K562 (cell line): Measurements from ENCODE around the gene RAB5B. TPM values are rescaled to one million over a fixed set of nuclear protein-coding genes. Genes with fewer than 3 reads are reported as not detected.

Source experiments
- ATAC-seq: fragments of 200-7000 bp; cut with Tn5 transposase; 3 replicates; pipeline ENCODE4 v1.9.1; 2020; ENCODE audit warnings: moderate library complexity
- BruUV-seq: library from RNA; stranded (reverse); fragments of 400-500 nt; replicated peaks from 2 replicates; lab custom pipeline; 2021; lab: Mats Ljungman, UMichigan
- CTCF ChIA-PET: fragments of 300-600 bp; formaldehyde crosslinking; extraction: SDS; loops from one replicate; lab custom pipeline; 2021; ENCODE audit warnings: low intra/inter-chr PET ratio; lab: Yijun Ruan, JAX
- POLR2A ChIA-PET: fragments of 300-600, 350-650 bp; sonication (Branson Sonifier 250); formaldehyde crosslinking; extraction: SDS; loops from one replicate; lab custom pipeline; 2021; ENCODE audit warnings: antibody characterized with exemption, inconsistent platforms; lab: Yijun Ruan, JAX
- DNase-seq, 4 experiments: peaks; one replicate each; pipeline versions ENCODE4 v3.0.0 to v3.0.0-alpha.2; 2011 to 2018; ENCODE audit warnings: low spot score in 3 of 4, mixed read lengths in 3 of 4; ENCODE audit errors: extremely low read depth in 1 of 4
- FAIRE-seq: peaks from 2 replicates; lab custom pipeline; 2011; peaks lifted over from hg19 to GRCh38; lab: Jason Lieb, UNC
- H2AFZ ChIP-seq: 2 replicates; pipeline ENCODE4 v1.6.0; 2011; ENCODE audit warnings: low read depth, low read length, control low read depth, inconsistent platforms
- H3K27ac ChIP-seq: fragments of 200-600 bp; 3 replicates; pipeline ENCODE4 v1.8.0; 2011; ENCODE audit warnings: low read depth, mild to moderate bottlenecking, control low read depth, inconsistent platforms, low read length, moderate library complexity, mixed read lengths; ENCODE audit errors: extremely low read depth
- H3K27me3 ChIP-seq, 2 experiments: fragments of 300-600 bp in 1 of 2; 2 replicates in 1 of 2; 3 replicates in 1 of 2; pipeline versions ENCODE4 v1.6.0 to v1.8.0; 2011; ENCODE audit warnings: inconsistent platforms in 2 of 2, low read length in 2 of 2, mild to moderate bottlenecking in 1 of 2, mixed read lengths in 1 of 2, moderate library complexity in 1 of 2; ENCODE audit not compliant: control insufficient read depth in 2 of 2, insufficient read depth in 2 of 2
- H3K36me3 ChIP-seq: fragments of 300-600 bp; 3 replicates; pipeline ENCODE4 v1.8.0; 2011; ENCODE audit warnings: mild to moderate bottlenecking, low read length, inconsistent platforms; ENCODE audit not compliant: control insufficient read depth, insufficient read depth
- H3K4me1 ChIP-seq, 2 experiments: fragments of 200-600 bp in 1 of 2; replicated peaks in 1 of 2; 2 replicates in 1 of 2; 3 replicates in 1 of 2; pipeline versions ENCODE4 v1.5.1 to v1.8.0; 2011; ENCODE audit warnings: inconsistent platforms in 2 of 2, low read length in 2 of 2, mild to moderate bottlenecking in 1 of 2, mixed read lengths in 1 of 2, moderate library complexity in 1 of 2; ENCODE audit not compliant: control insufficient read depth in 2 of 2, insufficient read depth in 2 of 2
- H3K4me2 ChIP-seq: 2 replicates; pipeline ENCODE4 v1.6.1; 2011; ENCODE audit warnings: low read length, control low read depth, inconsistent platforms, mixed read lengths; ENCODE audit not compliant: insufficient read depth
- H3K4me3 ChIP-seq: fragments of 200-600 bp; sonication (generic), shearing (Covaris generic); 2 replicates; pipeline ENCODE4 v1.5.1; 2016; ENCODE audit warnings: control low read depth, inconsistent platforms
- H3K79me2 ChIP-seq: fragments of 200-600 bp; 3 replicates; pipeline ENCODE4 v1.8.0; 2011; ENCODE audit warnings: low read length, inconsistent platforms; ENCODE audit not compliant: control insufficient read depth, insufficient read depth
- H3K9ac ChIP-seq, 2 experiments: 2 replicates each; pipeline versions ENCODE4 v1.6.0 to v1.6.1; 2011; ENCODE audit warnings: low read depth in 2 of 2, low read length in 2 of 2, control low read depth in 1 of 2, inconsistent platforms in 1 of 2, mild to moderate bottlenecking in 1 of 2, mixed read lengths in 1 of 2; ENCODE audit not compliant: insufficient read depth in 1 of 2
- H3K9me1 ChIP-seq: one replicate; pipeline ENCODE4 v1.6.0; 2011; ENCODE audit warnings: inconsistent platforms, mild to moderate bottlenecking, low read length, moderate library complexity; ENCODE audit not compliant: control insufficient read depth, insufficient read depth
- H3K9me3 ChIP-seq: replicated peaks from 2 replicates; pipeline ENCODE4 v1.5.1; 2011; ENCODE audit warnings: low read depth, low read length, inconsistent platforms; ENCODE audit not compliant: control insufficient read depth, insufficient read depth
- H4K20me1 ChIP-seq: replicated peaks from 2 replicates; pipeline ENCODE4 v1.6.1; 2011; ENCODE audit warnings: low read length, inconsistent platforms, mixed read lengths; ENCODE audit not compliant: control insufficient read depth, insufficient read depth
- ARID1B ChIP-seq: fragments of 450-650 bp; IDR thresholded peaks from 2 replicates; pipeline ENCODE4 v1.6.1; 2016; ENCODE audit warnings: antibody characterized with exemption, mild to moderate bottlenecking, inconsistent platforms
- CBFA2T3 ChIP-seq: fragments of 450-650 bp; IDR thresholded peaks from 2 replicates; pipeline ENCODE4 v1.6.1; 2017
- CC2D1A ChIP-seq: fragments of 450-650 bp; IDR thresholded peaks from 2 replicates; pipeline ENCODE4 v1.6.1; 2017; ENCODE audit warnings: mild to moderate bottlenecking
- CCNT2 ChIP-seq: IDR thresholded peaks from 2 replicates; pipeline ENCODE4 v1.6.1; 2011; ENCODE audit warnings: borderline replicate concordance, low read depth, mild to moderate bottlenecking, moderate library complexity, mixed read lengths, low read length; ENCODE audit not compliant: insufficient read length; ENCODE audit errors: extremely low read depth
- CTBP1 ChIP-seq: fragments of 450-650 bp; IDR thresholded peaks from 2 replicates; pipeline ENCODE4 v1.6.1; 2016; ENCODE audit warnings: borderline replicate concordance
- DMBX1 ChIP-seq: fragments of 250-450 bp; sonication (Bioruptor Pico); IDR thresholded peaks from 2 replicates; pipeline ENCODE4 v1.8.0; 2022; ENCODE audit warnings: inconsistent platforms, mild to moderate bottlenecking, moderate library complexity, borderline replicate concordance
- DPF2 ChIP-seq: fragments of 450-650 bp; IDR thresholded peaks from 2 replicates; pipeline ENCODE4 v1.6.1; 2016
- EP400 ChIP-seq: fragments of 450-650 bp; IDR thresholded peaks from 2 replicates; pipeline ENCODE4 v1.6.1; 2017; ENCODE audit warnings: antibody characterized with exemption, mild to moderate bottlenecking, moderate library complexity
- FOXA3 ChIP-seq, 2 experiments: fragments of 450-650 bp in 1 of 2; sonication (generic) in 1 of 2; formaldehyde crosslinking; IDR thresholded peaks in 1 of 2; conservative IDR thresholded peaks in 1 of 2; 2 replicates each; pipeline versions ENCODE4 v1.4.0 to v1.8.0; 2020 to 2022; ENCODE audit warnings: mild to moderate bottlenecking in 2 of 2, missing genetic modification reagents in 1 of 2
- HDAC1 ChIP-seq, 2 experiments: fragments of 450-650 bp; IDR thresholded peaks; 2 replicates each; pipeline ENCODE4 v1.6.1; 2016 to 2017; ENCODE audit warnings: inconsistent platforms in 1 of 2, mild to moderate bottlenecking in 1 of 2, moderate library complexity in 1 of 2
- ILK ChIP-seq: fragments of 450-650 bp; IDR thresholded peaks from 2 replicates; pipeline ENCODE4 v1.6.1; 2016; ENCODE audit warnings: missing genetic modification characterization, low read depth, mild to moderate bottlenecking, missing compliant biosample characterization, moderate library complexity, borderline replicate concordance
- KDM1A ChIP-seq, 2 experiments: fragments of 450-650 bp; IDR thresholded peaks; 2 replicates each; pipeline ENCODE4 v1.6.1; 2016; ENCODE audit warnings: mild to moderate bottlenecking in 2 of 2
- PURB ChIP-seq: sonication (generic); formaldehyde crosslinking; IDR thresholded peaks from 2 replicates; pipeline ENCODE4 v1.9.0; 2021; ENCODE audit warnings: low read depth, mild to moderate bottlenecking, missing genetic modification reagents
- RCOR1 ChIP-seq, 2 experiments: IDR thresholded peaks; 2 replicates each; pipeline ENCODE4 v1.6.1; 2012; ENCODE audit warnings: low read depth in 2 of 2, low read length in 2 of 2, borderline replicate concordance in 1 of 2, improper control_type of control experiment in 1 of 2
- SAFB2 ChIP-seq: fragments of 200-400 bp; formaldehyde crosslinking; IDR thresholded peaks from 2 replicates; pipeline ENCODE4 v1.6.1; 2018; ENCODE audit warnings: borderline replicate concordance, low read length, low read depth, moderate library complexity; ENCODE audit not compliant: severe bottlenecking
- SMARCA4 ChIP-seq: fragments of 450-650 bp; IDR thresholded peaks from 2 replicates; pipeline ENCODE4 v1.6.1; 2016
- SMARCE1 ChIP-seq: fragments of 450-650 bp; IDR thresholded peaks from 2 replicates; pipeline ENCODE4 v1.7.1; 2016; ENCODE audit warnings: mild to moderate bottlenecking
- STAT5A ChIP-seq: IDR thresholded peaks from 2 replicates; pipeline ENCODE4 v1.6.1; 2012; ENCODE audit warnings: low read length, inconsistent platforms, borderline replicate concordance
- STAT5B ChIP-seq: fragments of 250-450 bp; sonication (Bioruptor Pico); IDR thresholded peaks from 2 replicates; pipeline ENCODE4 v1.8.0; 2021; ENCODE audit warnings: mild to moderate bottlenecking, inconsistent platforms
- TRIM24 ChIP-seq, 2 experiments: fragments of 450-650 bp; IDR thresholded peaks; 2 replicates each; pipeline ENCODE4 v1.6.1; 2016
- ZBED1 ChIP-seq: IDR thresholded peaks from 2 replicates; pipeline ENCODE4 v1.6.1; 2014
- ZBTB8A ChIP-seq: fragments of 450-650 bp; IDR thresholded peaks from 2 replicates; pipeline ENCODE4 v1.6.1; 2018; ENCODE audit warnings: mild to moderate bottlenecking, moderate library complexity; ENCODE audit not compliant: partially characterized antibody
- WGBS: fragments of 100-300 bp; shearing (Covaris generic); methylation state at CpG from one replicate; pipeline ENCODE4 v1.1.6; 2016; ENCODE audit warnings: low coverage, mixed read lengths; ENCODE audit not compliant: insufficient coverage; ENCODE audit errors: missing lambda C conversion rate; 5-methylcytosine and 5-hydroxymethylcytosine counted together
- in situ Hi-C: fragments of 300-500 bp; cut with MboI; formaldehyde crosslinking; loops from 4 replicates; pipeline ENCODE4 v1.15.0; 2018; ENCODE audit warnings: inconsistent platforms, mixed read lengths
- intact Hi-C: fragments of 100-400 bp; cut with micrococcal nuclease; formaldehyde crosslinking; loops from 2 replicates; pipeline ENCODE4 v1.14.2; 2022
- polyA plus RNA-seq, 8 experiments: library from polyadenylated mRNA; depleted of rRNA in 4 of 8; stranded (reverse) in 5 of 8; unstranded in 3 of 8; fragments of >200 nt; fragmentation: Nextera tagmentation in 2 of 8; fragmentation: Illumina TruSeq in 1 of 8; extraction: Ambion mirVana in 2 of 8; extraction: Trizol in 1 of 8; gene quantifications; 2 replicates each; pipeline versions ENCODE4 v1.2.1 to v1.2.3, GENCODE V29; 2011 to 2014; ENCODE audit warnings: inconsistent platforms in 1 of 8, missing spikeins in 1 of 8
- total RNA-seq, 7 experiments: library from RNA; depleted of rRNA in 6 of 7; stranded (reverse); fragments of >200 nt in 6 of 7; fragmentation: Illumina TruSeq in 2 of 7; extraction: Trizol in 2 of 7; gene quantifications; 2 replicates each; pipeline versions ENCODE4 v1.2.1 to v1.2.3, GENCODE V29; 2011 to 2021; ENCODE audit warnings: low replicate concordance in 1 of 7
- TF ChIP-seq, protein P1 (sequence below): fragments of 450-650 bp; formaldehyde crosslinking; IDR thresholded peaks from 2 replicates; pipeline ENCODE4 v1.4.0; 2022; ENCODE audit warnings: missing genetic modification characterization
- TF ChIP-seq, protein P2 (sequence below): fragments of 450-650 bp; formaldehyde crosslinking; IDR thresholded peaks from 2 replicates; pipeline ENCODE4 v1.4.0; 2020; ENCODE audit warnings: mild to moderate bottlenecking

RAB5B gene
- total and polyA plus RNA-seq, 9 of the 15 experiments (the other 6 are each of a cell fraction or from before 2014, with no cell fraction given), result 6.8 to 73.8 (median 25.2) TPM

DNA sequence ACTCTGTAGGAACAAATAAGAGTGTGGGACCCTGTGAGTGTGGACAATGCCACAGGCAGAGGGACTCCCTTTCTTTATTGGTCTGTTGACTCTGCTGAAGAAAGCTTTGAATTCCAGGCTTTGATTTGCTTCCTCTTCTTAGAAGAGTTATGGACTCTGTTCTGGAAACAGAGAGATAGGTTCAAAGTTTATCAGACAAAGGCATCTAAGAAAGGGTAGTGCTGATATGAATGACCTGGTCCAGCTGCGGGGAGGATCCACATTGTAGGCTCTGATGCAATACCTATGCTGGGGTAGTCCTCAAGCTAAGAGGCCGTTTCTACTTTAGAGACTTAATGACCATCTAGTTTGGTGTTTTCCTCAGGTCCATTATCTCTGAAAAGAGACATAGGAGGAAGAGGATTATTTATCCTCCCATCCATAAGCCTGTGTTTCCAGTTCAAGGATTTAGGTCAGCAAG is 36.3 kb downstream of the RAB5B start:
- POLR2A ChIA-PET, result interaction anchor here (0.7 to 3.7 kb wide), 6 partner anchors 10 to 203 kb away, joined by 3 to 28 read pairs (median 4); partner anchors contain the start of gene IKZF4
- Histone ChIP-seq H3K27ac (no peak overlapping the region), H3K36me3 (peaks cover 3% of the 10 kb centered on the region; the same call in 1 of the 3 replicates), H3K4me2 (no peak overlapping the region; the same call in 1 of the 2 replicates), H3K4me3 (no peak overlapping the region), H3K9me1 (no peaks in the 10 kb centered on the region), H3K9me3 (no peaks in the 10 kb centered on the region), H3K27me3 (no peaks in the 10 kb centered on the region), H3K4me1 (peaks cover 11 to 34% of the 10 kb centered on the region in 2 experiments), H3K9ac (no peak overlapping the region), H3K79me2 (no peaks in the 10 kb centered on the region), H2AFZ (no peak overlapping the region), H4K20me1 (no peaks in the 10 kb centered on the region)
- FAIRE-seq (no peak), DNase-seq (peak; percentile 37 to 53 (median 42)), ATAC-seq (peak; percentile 38)
- 0% methylated on average over 2 of the region's 2 CpGs for WGBS
- in situ Hi-C loops, result no loop called here
- TSS peak; percentile 53 for BruUV-seq
- intact Hi-C loops, result no loop called here
- CTCF ChIA-PET, result interaction anchor here (0.7 kb wide), 1 partner anchor 230 kb away, joined by 3 read pairs; no protein-coding TSS in a partner anchor
- TF ChIP-seq DPF2, result 0 out of 2 replicates have a peak, but pooled peaks have one; percentile 37
- TF ChIP-seq, protein P1, sequence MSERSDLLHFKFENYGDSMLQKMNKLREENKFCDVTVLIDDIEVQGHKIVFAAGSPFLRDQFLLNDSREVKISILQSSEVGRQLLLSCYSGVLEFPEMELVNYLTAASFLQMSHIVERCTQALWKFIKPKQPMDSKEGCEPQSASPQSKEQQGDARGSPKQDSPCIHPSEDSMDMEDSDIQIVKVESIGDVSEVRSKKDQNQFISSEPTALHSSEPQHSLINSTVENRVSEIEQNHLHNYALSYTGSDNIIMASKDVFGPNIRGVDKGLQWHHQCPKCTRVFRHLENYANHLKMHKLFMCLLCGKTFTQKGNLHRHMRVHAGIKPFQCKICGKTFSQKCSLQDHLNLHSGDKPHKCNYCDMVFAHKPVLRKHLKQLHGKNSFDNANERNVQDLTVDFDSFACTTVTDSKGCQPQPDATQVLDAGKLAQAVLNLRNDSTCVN (CRISPR knock-in tag), result no peak
- TF ChIP-seq ILK, result no peak
- peak; percentile 75 to 85 for TF ChIP-seq KDM1A (IDR thresholded peaks at IDR 0.05)
- TF ChIP-seq CCNT2, result peak; percentile 24
- TF ChIP-seq, protein P2, sequence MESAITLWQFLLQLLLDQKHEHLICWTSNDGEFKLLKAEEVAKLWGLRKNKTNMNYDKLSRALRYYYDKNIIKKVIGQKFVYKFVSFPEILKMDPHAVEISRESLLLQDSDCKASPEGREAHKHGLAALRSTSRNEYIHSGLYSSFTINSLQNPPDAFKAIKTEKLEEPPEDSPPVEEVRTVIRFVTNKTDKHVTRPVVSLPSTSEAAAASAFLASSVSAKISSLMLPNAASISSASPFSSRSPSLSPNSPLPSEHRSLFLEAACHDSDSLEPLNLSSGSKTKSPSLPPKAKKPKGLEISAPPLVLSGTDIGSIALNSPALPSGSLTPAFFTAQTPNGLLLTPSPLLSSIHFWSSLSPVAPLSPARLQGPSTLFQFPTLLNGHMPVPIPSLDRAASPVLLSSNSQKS (CRISPR knock-in tag), result no peak
- TF ChIP-seq HDAC1 (IDR thresholded peaks at IDR 0.05), result peak in 1 of 2 experiments; percentile 80; a peak in 2 of 4 replicates
- no peak for TF ChIP-seq CC2D1A
- peak; percentile 61 for TF ChIP-seq CBFA2T3
- no peak for TF ChIP-seq STAT5B (CRISPR knock-in tag)
- TF ChIP-seq CTBP1, result peak; percentile 92
- TF ChIP-seq ARID1B, result peak; percentile 77
- TF ChIP-seq FOXA3 (CRISPR knock-in tag; conservative IDR thresholded peaks at IDR 0.05 in 1 of 2, IDR thresholded peaks at IDR 0.05 in 1 of 2), result peak in 1 of 2 experiments; percentile 70; a peak in 2 of 4 replicates
- no peak for TF ChIP-seq SAFB2
- peak; percentile 63; the same call in 1 of the 2 replicates for TF ChIP-seq SMARCA4
- peak; percentile 56; the same call in 1 of the 2 replicates for TF ChIP-seq DMBX1 (CRISPR knock-in tag)
- peak in 1 of 2 experiments; percentile 44; a peak in 1 of 4 replicates for TF ChIP-seq TRIM24 (IDR thresholded peaks at IDR 0.05)
- peak; percentile 31; the same call in 1 of the 2 replicates for TF ChIP-seq SMARCE1
- TF ChIP-seq PURB, result no peak
- peak; percentile 36; the same call in 1 of the 2 replicates for TF ChIP-seq STAT5A
- no peak for TF ChIP-seq ZBTB8A
- no peak for TF ChIP-seq ZBED1
- peak in 1 of 2 experiments; percentile 99; a peak in 2 of 4 replicates for TF ChIP-seq RCOR1 (IDR thresholded peaks at IDR 0.05; ENCODE audit: borderline replicate concordance in 1 of 2, low read depth in 2 of 2, low read length in 2 of 2)
- peak; percentile 55; the same call in 1 of the 2 replicates for TF ChIP-seq EP400
